ENCODE measurements around the gene ARID3B.

DNA sequence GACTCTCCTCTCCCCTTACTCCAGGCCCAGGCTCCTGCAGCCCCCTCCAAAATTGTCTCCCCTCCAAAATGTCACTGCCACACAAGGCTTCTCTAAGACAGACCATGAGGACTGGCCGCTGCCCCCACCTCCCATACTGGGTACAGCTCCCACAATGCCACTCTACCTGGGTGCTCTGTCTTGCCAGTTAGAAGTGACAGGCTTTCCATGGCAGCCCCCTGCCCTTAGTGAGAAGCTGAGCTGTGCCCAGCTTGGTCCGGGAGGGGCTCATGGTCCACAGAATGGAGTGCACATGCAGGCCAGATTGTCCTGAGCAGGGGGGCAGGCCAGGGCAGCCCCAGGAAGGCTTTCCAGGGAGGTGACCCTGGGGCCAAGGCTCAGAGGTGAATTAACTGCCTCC is 71.7 kb downstream of the ARID3B start:
- TF ChIP-seq FOXM1 (IDR thresholded peaks at IDR 0.05; ENCODE audit: borderline replicate concordance) (no peak), FOXA1 (IDR thresholded peaks at IDR 0.05) (no peak), ZNF384 (IDR thresholded peaks at IDR 0.05) (no peak), SUZ12 (IDR thresholded peaks at IDR 0.05) (no peak), FOXK2 (IDR thresholded peaks at IDR 0.05) (no peak), SP1 (IDR thresholded peaks at IDR 0.05) (no peak), ARNT (IDR thresholded peaks at IDR 0.05) (no peak), HDGF (IDR thresholded peaks at IDR 0.05; ENCODE audit: borderline replicate concordance) (no peak), NFRKB (IDR thresholded peaks at IDR 0.05) (no peak), TARDBP (IDR thresholded peaks at IDR 0.05) (no peak), ELF4 (IDR thresholded peaks at IDR 0.05) (no peak)
